GM12865 (cell line): Measurements from ENCODE around the gene GPATCH8.
A peak's percentile ranks its signal among the peaks of the same experiment; 100 is the strongest.

Source experiments
- DNase-seq: peaks from one replicate; pipeline ENCODE4 v3.0.0; 2010; ENCODE audit warnings: low read depth
- H3K4me3 ChIP-seq: 2 replicates; pipeline ENCODE4 v1.5.1; 2011; ENCODE audit warnings: mild to moderate bottlenecking, low read depth, low read length, control low read depth
- TF ChIP-seq, protein P1 (sequence below): IDR thresholded peaks from 2 replicates; pipeline ENCODE4 v1.5.1; 2011; ENCODE audit warnings: low read length, control low read depth, low read depth, inconsistent platforms; ENCODE audit not compliant: insufficient read depth; ENCODE audit errors: missing control alignments

GPATCH8 gene

DNA sequence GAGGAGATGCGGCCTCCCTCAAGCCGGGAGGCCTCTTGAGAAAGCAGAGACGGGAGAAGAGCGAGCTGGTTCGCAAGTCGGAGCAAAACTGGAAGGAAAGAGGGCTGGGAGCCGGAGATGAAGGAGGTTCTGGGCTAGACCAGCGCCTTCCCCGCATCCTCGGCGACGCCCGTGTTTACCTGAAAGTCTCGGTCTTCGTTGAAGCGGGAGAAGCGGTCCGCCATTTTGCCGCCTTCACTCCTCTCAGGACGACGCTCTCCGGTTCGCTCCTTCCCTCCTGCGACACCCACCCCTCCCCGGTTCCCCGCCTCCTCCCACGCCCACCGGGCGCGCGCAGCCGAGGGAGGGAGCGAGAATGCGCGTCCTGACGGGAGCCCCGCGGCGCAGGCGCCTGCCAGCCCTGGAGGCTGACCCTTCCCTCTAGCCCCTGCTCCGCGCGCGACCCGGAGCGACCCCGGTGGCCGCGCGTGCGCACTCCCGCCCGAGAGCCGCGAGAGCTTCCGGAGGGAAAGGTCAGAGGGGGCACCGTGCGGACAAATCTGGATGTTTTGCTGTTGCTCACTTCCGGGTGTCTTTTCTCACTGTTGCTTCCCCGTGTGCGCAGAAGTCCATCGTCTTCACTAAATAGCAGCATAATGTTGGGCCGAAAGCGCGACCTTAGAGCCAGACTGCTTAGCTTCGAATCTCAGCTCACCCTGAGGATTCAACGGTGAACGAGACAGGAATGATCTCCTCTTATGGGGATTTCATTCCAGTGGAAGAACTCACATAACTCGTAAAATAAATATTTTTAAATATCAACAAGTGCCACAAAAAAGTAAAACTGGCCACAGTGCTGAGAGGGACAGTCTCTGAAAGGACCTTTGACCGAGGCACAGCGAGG lies at the start of gene GPATCH8:
GPATCH8 (minus strand) TSS at position 260 of the 883 bp plus-strand sequence; CDS start at position 224, 36 bp downstream.
- peak; percentile 98 for DNase-seq
- TF ChIP-seq, protein P1, sequence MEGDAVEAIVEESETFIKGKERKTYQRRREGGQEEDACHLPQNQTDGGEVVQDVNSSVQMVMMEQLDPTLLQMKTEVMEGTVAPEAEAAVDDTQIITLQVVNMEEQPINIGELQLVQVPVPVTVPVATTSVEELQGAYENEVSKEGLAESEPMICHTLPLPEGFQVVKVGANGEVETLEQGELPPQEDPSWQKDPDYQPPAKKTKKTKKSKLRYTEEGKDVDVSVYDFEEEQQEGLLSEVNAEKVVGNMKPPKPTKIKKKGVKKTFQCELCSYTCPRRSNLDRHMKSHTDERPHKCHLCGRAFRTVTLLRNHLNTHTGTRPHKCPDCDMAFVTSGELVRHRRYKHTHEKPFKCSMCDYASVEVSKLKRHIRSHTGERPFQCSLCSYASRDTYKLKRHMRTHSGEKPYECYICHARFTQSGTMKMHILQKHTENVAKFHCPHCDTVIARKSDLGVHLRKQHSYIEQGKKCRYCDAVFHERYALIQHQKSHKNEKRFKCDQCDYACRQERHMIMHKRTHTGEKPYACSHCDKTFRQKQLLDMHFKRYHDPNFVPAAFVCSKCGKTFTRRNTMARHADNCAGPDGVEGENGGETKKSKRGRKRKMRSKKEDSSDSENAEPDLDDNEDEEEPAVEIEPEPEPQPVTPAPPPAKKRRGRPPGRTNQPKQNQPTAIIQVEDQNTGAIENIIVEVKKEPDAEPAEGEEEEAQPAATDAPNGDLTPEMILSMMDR, result no peak
- H3K4me3 ChIP-seq, result peak within 1 kb of the TSS; percentile 96

DNA sequence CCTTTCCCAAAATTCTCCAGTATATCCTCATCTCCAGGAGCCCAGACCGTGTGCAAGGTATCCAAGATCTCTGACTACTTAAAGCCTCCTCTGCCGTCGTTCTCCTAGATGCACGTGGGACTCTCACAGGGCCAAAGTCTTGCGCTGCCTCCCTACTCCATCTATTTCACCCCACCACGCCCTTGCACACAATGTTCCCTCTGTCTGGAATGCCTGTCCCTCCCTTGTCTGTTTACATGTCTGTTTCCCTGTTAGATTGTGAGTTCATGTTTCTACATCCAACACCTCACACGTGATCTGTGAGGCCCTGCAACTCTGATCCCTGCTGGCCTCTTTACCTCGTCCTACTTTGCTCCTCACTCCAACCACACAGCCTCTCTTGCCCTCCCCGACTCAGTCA lies 49.2 kb upstream of the GPATCH8 start:
- no peak for DNase-seq

DNA sequence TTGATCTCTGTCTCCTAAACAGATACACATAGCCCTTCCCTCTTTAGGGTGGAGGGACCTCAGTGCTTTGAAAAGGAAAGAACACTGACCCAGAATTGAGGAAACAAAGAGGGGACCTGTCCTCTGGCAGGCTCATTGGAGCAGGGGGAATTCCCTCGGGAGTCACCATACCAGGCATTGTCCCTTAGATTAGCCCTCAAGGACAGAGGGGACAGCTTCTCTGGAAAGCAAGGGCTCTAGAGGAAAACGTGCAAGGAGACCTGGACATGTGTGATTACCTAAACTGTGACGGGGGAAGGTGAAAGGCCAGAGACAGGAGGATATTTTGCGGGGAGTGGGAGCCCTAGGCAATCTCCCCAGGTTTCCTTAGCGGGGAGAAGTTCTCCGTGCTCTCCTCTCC lies 46.5 kb upstream of the GPATCH8 start:
- no peak overlapping the region for H3K4me3 ChIP-seq
- TF ChIP-seq, protein P1, result no peak
- DNase-seq, result no peak

More for the DNA sequence above, 49.2 kb upstream of the GPATCH8 start:
- no peak overlapping the region for H3K4me3 ChIP-seq
- TF ChIP-seq, protein P1, result no peak

DNA sequence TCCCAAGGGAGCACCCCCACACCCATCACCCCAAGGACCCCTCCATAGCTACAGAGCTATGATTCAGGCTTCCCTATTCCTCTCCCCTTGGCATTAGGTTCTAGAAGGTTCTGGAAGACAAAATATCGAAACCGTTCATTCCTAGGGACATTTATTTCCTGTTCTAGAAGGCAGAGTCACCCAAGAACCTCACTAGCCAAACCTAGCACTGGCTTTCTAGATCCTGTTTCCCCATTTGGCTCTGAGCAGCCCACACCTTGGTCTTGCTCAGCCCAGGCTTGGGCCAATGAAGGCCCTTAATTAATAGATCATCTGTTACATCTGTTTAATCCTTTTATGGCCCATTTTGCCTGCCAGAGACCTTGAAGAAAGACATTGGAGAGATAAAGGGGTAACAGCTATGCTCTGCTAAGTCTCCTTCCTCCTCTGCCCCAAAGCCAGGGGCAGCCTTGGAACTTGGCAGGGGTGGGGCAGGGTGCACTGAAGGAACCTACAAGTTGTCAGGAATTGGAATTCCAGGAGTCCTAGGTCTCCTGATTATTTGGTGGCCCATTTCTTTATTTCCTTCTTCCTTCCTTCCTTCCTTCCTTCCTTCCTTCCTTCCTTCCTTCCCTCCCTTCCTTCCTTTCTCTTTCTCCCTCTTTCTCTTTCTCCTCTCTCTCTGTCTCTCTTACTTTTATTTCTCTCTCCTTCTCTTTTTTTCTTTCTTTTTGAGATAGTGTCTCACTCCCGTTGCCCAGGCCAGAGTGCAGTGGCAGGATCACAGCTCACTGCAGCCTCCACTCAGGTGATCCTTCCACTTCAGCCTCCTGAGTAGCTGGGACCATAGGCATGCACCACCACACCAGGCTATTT lies 45.4 kb upstream of the GPATCH8 start:
- TF ChIP-seq, protein P1, result no peak
- DNase-seq, result no peak
- H3K4me3 ChIP-seq, result no peak overlapping the region

DNA sequence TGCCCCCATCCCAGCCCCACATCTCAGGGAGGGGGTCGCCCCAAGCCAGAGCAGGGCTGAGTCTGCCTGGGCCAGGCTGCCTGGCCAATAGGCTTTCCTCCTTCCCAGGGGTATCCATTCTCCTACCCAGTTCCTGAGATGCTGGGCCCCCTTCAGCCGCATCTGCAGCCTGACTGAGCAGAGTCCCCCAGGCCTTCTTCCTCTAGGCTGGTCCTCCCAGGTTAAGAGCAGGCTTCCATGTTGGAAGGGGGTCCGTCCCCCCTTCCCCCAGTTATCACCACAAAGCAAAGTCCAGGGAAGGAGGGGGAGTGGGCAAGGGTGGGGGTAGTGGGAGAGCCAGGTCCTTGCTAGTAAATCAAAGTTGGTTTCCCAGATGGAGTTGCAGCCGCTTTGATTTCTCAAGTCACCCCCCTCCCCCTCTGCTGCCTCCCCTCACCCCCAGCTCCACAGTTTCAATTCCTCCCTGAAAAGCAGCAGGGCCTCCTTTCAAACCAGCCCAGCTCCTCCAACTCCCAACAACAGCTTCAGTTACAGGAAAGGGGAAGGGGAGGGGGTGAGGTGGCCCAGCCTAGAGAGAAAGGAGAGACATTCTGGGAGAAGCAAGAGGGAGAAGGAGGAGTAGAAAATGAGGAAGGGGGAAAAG lies 44.5 kb upstream of the GPATCH8 start:
- no peak overlapping the region for H3K4me3 ChIP-seq
- no peak for DNase-seq
- TF ChIP-seq, protein P1, result no peak
